ENCODE results near the gene LRP3. TPM values are rescaled to one million over a fixed set of nuclear protein-coding genes. Genes with fewer than 3 reads are reported as not detected.
A peak's percentile ranks its signal among the peaks of the same experiment; 100 is the strongest.

The LRP3 gene
- total and polyA plus RNA-seq, 2 of the 13 experiments (the other 11 are each of a cell fraction or from before 2014, with no cell fraction given): 17.6 to 51.6 TPM

- no peak for TF ChIP-seq ZNF549 (CRISPR knock-in tag; IDR thresholded peaks at IDR 0.05)
- no peak for TF ChIP-seq ZBTB26 (CRISPR knock-in tag; IDR thresholded peaks at IDR 0.05; ENCODE audit: borderline replicate concordance)
- no peak for TF ChIP-seq CBX1 (IDR thresholded peaks at IDR 0.05; ENCODE audit: low read depth)
- no peak for TF ChIP-seq ZNF724P (CRISPR knock-in tag; IDR thresholded peaks at IDR 0.05; ENCODE audit: borderline replicate concordance)
- no peak for TF ChIP-seq ZNF12 (CRISPR knock-in tag; IDR thresholded peaks at IDR 0.05)
- TF ChIP-seq SRY (CRISPR knock-in tag; IDR thresholded peaks at IDR 0.05): no peak
- no peak for TF ChIP-seq SOX6 (IDR thresholded peaks at IDR 0.05)
- 0 out of 2 replicates have a peak, but pooled peaks have one; percentile 6 for TF ChIP-seq SOX6 (CRISPR knock-in tag; IDR thresholded peaks at IDR 0.05)
- no peak for TF ChIP-seq CAMTA2 (CRISPR knock-in tag; IDR thresholded peaks at IDR 0.05; ENCODE audit: borderline replicate concordance)
- TF ChIP-seq FIP1L1 (IDR thresholded peaks at IDR 0.05; ENCODE audit: borderline replicate concordance, insufficient read depth, low read depth, low read length): no peak
- 0 out of 2 replicates have a peak, but pooled peaks have one; percentile 31 for TF ChIP-seq ZNF646 (CRISPR knock-in tag; IDR thresholded peaks at IDR 0.05)
- TF ChIP-seq ZNF883 (CRISPR knock-in tag; IDR thresholded peaks at IDR 0.05; ENCODE audit: not compliant biosample characterization): no peak
- TF ChIP-seq ZSCAN30 (CRISPR knock-in tag; IDR thresholded peaks at IDR 0.05): no peak
- TF ChIP-seq ETV5 (CRISPR knock-in tag; IDR thresholded peaks at IDR 0.05; ENCODE audit: borderline replicate concordance): peak; percentile 32; the same call in 1 of the 2 replicates
- TF ChIP-seq ATM (IDR thresholded peaks at IDR 0.05; ENCODE audit: borderline replicate concordance): no peak
- TF ChIP-seq TEAD2 (CRISPR knock-in tag; IDR thresholded peaks at IDR 0.05): no peak
- no peak for TF ChIP-seq ZNF224 (CRISPR knock-in tag; IDR thresholded peaks at IDR 0.05)
- peak; percentile 79 for TF ChIP-seq ZNF263 (CRISPR knock-in tag; IDR thresholded peaks at IDR 0.05)
- no peak for TF ChIP-seq ZNF629 (CRISPR knock-in tag; conservative IDR thresholded peaks at IDR 0.05)
- no peak for TF ChIP-seq SKI (IDR thresholded peaks at IDR 0.05; ENCODE audit: partially characterized antibody)
- no peak for TF ChIP-seq ZNF33B (CRISPR knock-in tag; IDR thresholded peaks at IDR 0.05)
Observed at GRCh38 chr19:33241091-33241529, 47.0 kb downstream of the LRP3 start (continued).
